Uterus (tissue), 4 donors: Measurements from ENCODE around the gene TMEM131. TPM values are rescaled to one million over a fixed set of nuclear protein-coding genes. Genes with fewer than 3 reads are reported as not detected.

Experiments
- DNase-seq, 2 donors: peaks; one replicate each; pipeline ENCODE4 v3.0.0-alpha.2; 2019 to 2020
- H3K27ac ChIP-seq, 2 donors: fragments of 200-600 bp; sonication (generic); 1 replicate in 1 of 2; 2 replicates in 1 of 2; pipeline ENCODE4 v1.5.1; 2016 to 2018
- H3K27me3 ChIP-seq, 2 donors: fragments of 200-600 bp; sonication (generic); one replicate each; pipeline ENCODE4 v1.5.1; 2018 to 2019; ENCODE audit warnings: control low read depth in 1 of 2
- H3K36me3 ChIP-seq, 2 donors: fragments of 200-600 bp; sonication (generic); one replicate each; pipeline ENCODE4 v1.5.1; 2019; ENCODE audit warnings: control low read depth in 1 of 2
- H3K4me1 ChIP-seq, 2 donors: fragments of 200-600 bp; sonication (generic); one replicate each; pipeline ENCODE4 v1.5.1; 2018 to 2019; ENCODE audit warnings: control low read depth in 1 of 2
- H3K4me3 ChIP-seq, 2 donors: fragments of 200-600 bp; sonication (generic); 1 replicate in 1 of 2; 2 replicates in 1 of 2; pipeline ENCODE4 v1.5.1; 2018 to 2019; ENCODE audit warnings: mild to moderate bottlenecking in 1 of 2
- H3K9me3 ChIP-seq, 2 donors: fragments of 200-600 bp; sonication (generic); one replicate each; pipeline ENCODE4 v1.5.1; 2019; ENCODE audit warnings: control low read depth in 1 of 2
- POLR2A ChIP-seq, 2 donors: fragments of 450-650 bp; IDR thresholded peaks; one replicate each; pipeline ENCODE4 v1.6.1; 2016; ENCODE audit warnings: antibody characterized with exemption in 2 of 2, mild to moderate bottlenecking in 1 of 2, moderate library complexity in 1 of 2
- intact Hi-C: fragments of 100-400 bp; cut with DNase I; formaldehyde crosslinking; loops from one replicate; pipeline ENCODE4 v1.15.1; 2023; ENCODE audit warnings: low total_unique reads
- total RNA-seq, 4 donors: library from RNA; depleted of rRNA in 3 of 4; stranded (reverse); fragments of >200 nt in 3 of 4; gene quantifications; one replicate each; pipeline versions ENCODE4 v1.1.0 to v1.2.4, GENCODE V29; 2014 to 2023
- TF ChIP-seq, protein P1 (sequence below), 4 experiments: fragments of 200-600 bp in 2 of 4; fragments of 450-650 bp in 2 of 4; sonication (generic) in 2 of 4; IDR thresholded peaks; one replicate each; pipeline ENCODE4 v1.5.1; 2016 to 2019; ENCODE audit warnings: antibody characterized with exemption in 4 of 4, mild to moderate bottlenecking in 2 of 4, moderate library complexity in 1 of 4
- donor health status: DM: yes; HTN: yes; CAD: no.

Gene TMEM131
- total RNA-seq, 4 donors from 2014 or later, result 14.1 to 62.4 (median 35.4) TPM

DNA sequence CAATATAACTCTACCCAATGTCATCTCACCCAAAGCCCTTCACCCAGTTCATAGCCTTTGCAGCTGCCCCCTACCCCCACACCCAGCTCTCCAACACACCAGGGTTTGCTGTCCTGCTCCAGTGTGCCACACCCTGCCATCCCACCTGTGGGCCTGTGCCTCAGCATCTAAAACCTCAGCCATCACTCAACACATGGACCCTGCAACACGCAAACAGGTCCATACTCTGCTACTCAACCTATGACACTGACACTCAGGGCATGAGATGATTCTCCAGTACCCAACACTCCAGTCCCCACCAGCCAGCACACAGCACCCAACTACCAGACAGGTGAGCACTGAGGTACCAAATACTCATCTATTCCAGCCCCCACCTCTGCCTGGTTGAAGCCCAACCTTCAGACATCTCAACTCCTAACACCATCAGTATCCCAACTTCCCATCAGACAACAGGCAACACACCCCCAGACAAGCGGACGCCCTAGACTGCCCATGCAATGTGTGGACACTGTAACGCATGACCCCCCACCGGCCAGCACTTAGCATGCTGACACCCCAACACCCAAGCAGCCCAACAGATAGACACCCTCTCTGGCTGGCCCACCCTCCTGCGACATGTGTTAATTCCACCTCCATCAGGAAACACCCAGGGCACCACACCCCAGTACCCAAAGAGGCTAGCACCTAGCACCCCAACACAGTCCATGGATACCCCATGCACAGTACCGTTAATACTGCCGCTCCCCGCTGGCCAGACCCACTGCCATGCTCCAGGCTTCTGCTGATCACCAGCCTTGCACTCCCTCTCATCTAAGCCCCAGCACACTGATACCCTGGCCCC lies 257.3 kb downstream of the TMEM131 start:
- no peak for DNase-seq

GRCh38 chr2:97737421-97738178 lies 258.1 kb downstream of the TMEM131 start:
- Histone ChIP-seq H3K27me3 (no peaks in the 10 kb centered on the region), H3K27ac (no peak overlapping the region), H3K36me3 (no peaks in the 10 kb centered on the region), H3K4me1 (no peaks in the 10 kb centered on the region), H3K9me3 (no peaks in the 10 kb centered on the region), H3K4me3 (no peak overlapping the region)
- DNase-seq, result no peak
- TF ChIP-seq, protein P1, sequence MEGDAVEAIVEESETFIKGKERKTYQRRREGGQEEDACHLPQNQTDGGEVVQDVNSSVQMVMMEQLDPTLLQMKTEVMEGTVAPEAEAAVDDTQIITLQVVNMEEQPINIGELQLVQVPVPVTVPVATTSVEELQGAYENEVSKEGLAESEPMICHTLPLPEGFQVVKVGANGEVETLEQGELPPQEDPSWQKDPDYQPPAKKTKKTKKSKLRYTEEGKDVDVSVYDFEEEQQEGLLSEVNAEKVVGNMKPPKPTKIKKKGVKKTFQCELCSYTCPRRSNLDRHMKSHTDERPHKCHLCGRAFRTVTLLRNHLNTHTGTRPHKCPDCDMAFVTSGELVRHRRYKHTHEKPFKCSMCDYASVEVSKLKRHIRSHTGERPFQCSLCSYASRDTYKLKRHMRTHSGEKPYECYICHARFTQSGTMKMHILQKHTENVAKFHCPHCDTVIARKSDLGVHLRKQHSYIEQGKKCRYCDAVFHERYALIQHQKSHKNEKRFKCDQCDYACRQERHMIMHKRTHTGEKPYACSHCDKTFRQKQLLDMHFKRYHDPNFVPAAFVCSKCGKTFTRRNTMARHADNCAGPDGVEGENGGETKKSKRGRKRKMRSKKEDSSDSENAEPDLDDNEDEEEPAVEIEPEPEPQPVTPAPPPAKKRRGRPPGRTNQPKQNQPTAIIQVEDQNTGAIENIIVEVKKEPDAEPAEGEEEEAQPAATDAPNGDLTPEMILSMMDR (IDR thresholded peaks at IDR 0.05), result no peak
- TF ChIP-seq POLR2A (IDR thresholded peaks at IDR 0.05), result no peak
- intact Hi-C loops, result no loop called here

More for the DNA sequence above, 257.3 kb downstream of the TMEM131 start:
- Histone ChIP-seq H3K4me3 (no peak overlapping the region), H3K4me1 (no peaks in the 10 kb centered on the region), H3K27ac (no peak overlapping the region), H3K36me3 (no peaks in the 10 kb centered on the region), H3K9me3 (no peaks in the 10 kb centered on the region), H3K27me3 (no peaks in the 10 kb centered on the region)
- TF ChIP-seq POLR2A (IDR thresholded peaks at IDR 0.05), result no peak
- TF ChIP-seq, protein P1 (IDR thresholded peaks at IDR 0.05), result no peak
- intact Hi-C loops, result no loop called here

DNA sequence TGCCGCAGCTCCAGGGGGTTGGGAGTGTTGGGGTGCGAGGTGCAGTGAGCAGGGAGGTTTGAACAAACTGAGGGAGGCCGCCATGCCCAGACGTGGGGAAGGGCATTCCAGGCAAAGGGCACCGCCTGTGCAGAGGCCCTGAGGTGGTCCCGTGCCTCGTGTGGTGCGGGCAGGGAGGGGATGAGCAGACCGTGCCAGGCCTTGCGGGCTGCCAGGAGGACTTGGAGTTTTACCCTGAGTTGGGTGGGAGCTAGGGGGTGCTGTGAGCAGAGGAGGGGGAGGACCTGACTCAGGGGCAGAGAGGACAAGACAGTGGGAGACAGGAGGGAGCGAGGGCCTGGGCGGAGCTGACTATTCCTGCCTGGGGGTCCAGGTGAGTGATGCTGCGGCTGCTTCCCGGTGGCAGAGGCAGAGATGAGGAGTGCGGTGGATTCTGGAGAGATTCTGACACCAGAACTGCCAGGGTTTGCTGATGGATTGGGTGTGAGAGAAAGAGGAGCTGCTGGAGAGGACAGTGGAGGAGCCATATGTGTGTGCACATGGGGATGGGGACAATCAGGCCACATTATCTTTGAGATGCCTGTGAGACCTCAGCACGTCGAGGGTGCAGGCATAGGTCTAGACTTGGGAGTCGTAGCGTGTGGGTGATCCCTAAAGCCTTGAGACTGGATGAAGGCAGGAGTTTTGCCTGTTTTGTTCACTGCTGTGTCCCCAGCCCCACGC lies 259.0 kb downstream of the TMEM131 start:
- Histone ChIP-seq H3K4me1 (no peaks in the 10 kb centered on the region), H3K27me3 (no peaks in the 10 kb centered on the region), H3K4me3 (no peak overlapping the region), H3K9me3 (no peaks in the 10 kb centered on the region), H3K27ac (no peak overlapping the region), H3K36me3 (no peaks in the 10 kb centered on the region)
- TF ChIP-seq, protein P1 (IDR thresholded peaks at IDR 0.05), result no peak
- TF ChIP-seq POLR2A (IDR thresholded peaks at IDR 0.05), result no peak
- no peak for DNase-seq
- intact Hi-C loops, result no loop called here

GRCh38 chr2:97736185-97736584 lies 259.6 kb downstream of the TMEM131 start:
- TF ChIP-seq, protein P1 (IDR thresholded peaks at IDR 0.05), result no peak
- TF ChIP-seq POLR2A (IDR thresholded peaks at IDR 0.05), result no peak
- Histone ChIP-seq H3K4me1 (no peaks in the 10 kb centered on the region), H3K9me3 (no peaks in the 10 kb centered on the region), H3K27ac (no peak overlapping the region), H3K4me3 (no peak overlapping the region), H3K27me3 (no peaks in the 10 kb centered on the region), H3K36me3 (no peaks in the 10 kb centered on the region)
- DNase-seq, result no peak
- intact Hi-C loops, result no loop called here
